PC-3 (cell line): ENCODE results near the gene DNAH17.

Experiments used
- CTCF ChIP-seq: fragments of 300-600 bp; sonication (generic); conservative IDR thresholded peaks from 2 replicates; pipeline ENCODE4 v1.5.1; 2017; ENCODE audit warnings: antibody characterized with exemption, low read depth, mild to moderate bottlenecking, low read length
- EZH2 ChIP-seq: fragments of 300-600 bp; sonication (generic); IDR thresholded peaks from one replicate; pipeline ENCODE4 v1.6.1; 2017; ENCODE audit warnings: antibody characterized with exemption, mild to moderate bottlenecking, low read length; ENCODE audit not compliant: unreplicated experiment

- no peak for TF ChIP-seq EZH2
- no peak for TF ChIP-seq CTCF
Measured at GRCh38 chr17:78595135-78595810, 18.1 kb upstream of the DNAH17 start.
